Measurements from ENCODE around the gene MAP3K5.

MAP3K5 gene

DNA sequence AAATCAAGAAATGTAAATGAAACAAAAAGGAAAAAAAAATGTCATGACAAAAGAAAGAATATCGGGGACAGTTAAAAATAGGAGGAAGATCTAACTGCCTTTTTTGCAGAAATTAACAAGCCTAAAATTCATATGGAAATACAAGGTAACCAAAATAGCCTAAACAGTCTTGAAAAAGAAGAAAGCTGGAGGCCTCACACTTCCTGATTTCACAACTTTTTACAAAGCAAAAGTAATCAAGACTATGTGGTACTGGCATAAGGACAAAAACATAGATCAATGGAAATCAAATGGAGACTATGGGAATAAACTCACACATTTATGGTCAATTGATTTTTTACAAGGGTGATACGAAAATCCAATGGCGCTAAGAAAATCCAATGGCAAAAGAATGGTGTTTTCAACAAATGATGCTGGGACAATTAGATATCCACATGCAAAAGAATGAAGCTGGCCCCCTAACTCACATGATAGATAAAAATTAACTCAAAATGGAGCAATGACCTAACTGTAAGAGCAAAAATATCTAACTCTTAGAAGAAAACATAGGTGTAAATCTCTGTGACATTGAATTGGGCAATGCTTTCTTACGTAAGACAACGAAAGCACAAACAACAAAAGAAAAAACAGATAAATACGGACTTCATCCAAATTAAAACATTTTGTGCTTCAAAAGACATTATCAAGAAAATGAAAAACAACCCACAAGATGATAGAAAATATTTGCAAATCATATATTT is 24.5 kb downstream of the MAP3K5 start:
- Histone ChIP-seq H3K4me3 (ENCODE audit: insufficient read depth, low read length, poor library complexity, severe bottlenecking) (no peak overlapping the region), H3K9ac (ENCODE audit: low read length) (no peak overlapping the region)

DNA sequence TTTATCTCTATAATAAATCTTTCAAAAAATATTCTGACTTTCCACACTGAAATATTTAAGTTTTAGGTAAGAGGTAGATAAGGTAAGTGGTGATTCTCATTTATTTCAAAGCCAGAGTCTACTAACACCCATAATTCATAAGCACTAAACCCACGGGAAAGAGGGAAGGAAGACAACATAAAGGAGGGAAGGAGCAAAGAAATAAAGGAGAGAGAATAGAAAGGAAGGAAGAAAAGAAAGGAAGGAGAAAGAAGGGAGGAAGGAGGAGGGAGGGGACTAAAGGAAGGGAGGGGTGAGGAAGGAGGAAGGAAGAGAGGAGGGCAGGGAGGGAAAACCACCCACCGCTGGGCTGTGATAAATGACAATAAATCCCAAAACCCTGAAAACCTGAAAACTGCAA is 25.2 kb downstream of the MAP3K5 start:
- H3K27ac ChIP-seq (ENCODE audit: low read depth, low read length), result no peak overlapping the region
- H3K9ac ChIP-seq (ENCODE audit: low read length), result no peak overlapping the region
- no peaks in the 10 kb centered on the region for H3K79me2 ChIP-seq (ENCODE audit: insufficient read depth, low read length)
- H3K9me3 ChIP-seq (ENCODE audit: insufficient read depth, low read length), result no peaks in the 10 kb centered on the region
- no peaks in the 10 kb centered on the region for H3K9me2 ChIP-seq (replicated peaks; ENCODE audit: insufficient read depth, low read length)
- H3K4me3 ChIP-seq (ENCODE audit: insufficient read depth, low read length, poor library complexity, severe bottlenecking), result no peak overlapping the region
- H3F3A ChIP-seq (ENCODE audit: insufficient read depth), result no peaks in the 10 kb centered on the region
- H2AFZ ChIP-seq (ENCODE audit: low read depth, low read length, severe bottlenecking), result no peak overlapping the region
- TF ChIP-seq, protein P1, sequence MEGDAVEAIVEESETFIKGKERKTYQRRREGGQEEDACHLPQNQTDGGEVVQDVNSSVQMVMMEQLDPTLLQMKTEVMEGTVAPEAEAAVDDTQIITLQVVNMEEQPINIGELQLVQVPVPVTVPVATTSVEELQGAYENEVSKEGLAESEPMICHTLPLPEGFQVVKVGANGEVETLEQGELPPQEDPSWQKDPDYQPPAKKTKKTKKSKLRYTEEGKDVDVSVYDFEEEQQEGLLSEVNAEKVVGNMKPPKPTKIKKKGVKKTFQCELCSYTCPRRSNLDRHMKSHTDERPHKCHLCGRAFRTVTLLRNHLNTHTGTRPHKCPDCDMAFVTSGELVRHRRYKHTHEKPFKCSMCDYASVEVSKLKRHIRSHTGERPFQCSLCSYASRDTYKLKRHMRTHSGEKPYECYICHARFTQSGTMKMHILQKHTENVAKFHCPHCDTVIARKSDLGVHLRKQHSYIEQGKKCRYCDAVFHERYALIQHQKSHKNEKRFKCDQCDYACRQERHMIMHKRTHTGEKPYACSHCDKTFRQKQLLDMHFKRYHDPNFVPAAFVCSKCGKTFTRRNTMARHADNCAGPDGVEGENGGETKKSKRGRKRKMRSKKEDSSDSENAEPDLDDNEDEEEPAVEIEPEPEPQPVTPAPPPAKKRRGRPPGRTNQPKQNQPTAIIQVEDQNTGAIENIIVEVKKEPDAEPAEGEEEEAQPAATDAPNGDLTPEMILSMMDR (IDR thresholded peaks at IDR 0.05; ENCODE audit: insufficient read depth, low read length, poor library complexity, severe bottlenecking), result no peak
- no peak for TF ChIP-seq EZH2phosphoT487 (conservative IDR thresholded peaks at IDR 0.05; ENCODE audit: low read length)
- no peak overlapping the region for H3K4me2 ChIP-seq (ENCODE audit: low read depth, low read length, poor library complexity, severe bottlenecking)
- no peaks in the 10 kb centered on the region for H3K36me3 ChIP-seq (ENCODE audit: low read length)
- no peaks in the 10 kb centered on the region for H3K27me3 ChIP-seq (ENCODE audit: low read length)
- no peaks in the 10 kb centered on the region for H4K20me1 ChIP-seq (ENCODE audit: low read depth, low read length)

More for the DNA sequence above, 24.5 kb downstream of the MAP3K5 start:
- Histone ChIP-seq H2AFZ (ENCODE audit: low read depth, low read length, severe bottlenecking) (no peak overlapping the region), H3K27me3 (ENCODE audit: low read length) (no peaks in the 10 kb centered on the region), H3K9me2 (replicated peaks; ENCODE audit: insufficient read depth, low read length) (no peaks in the 10 kb centered on the region), H3K27ac (ENCODE audit: low read depth, low read length) (no peak overlapping the region), H3K36me3 (ENCODE audit: low read length) (no peaks in the 10 kb centered on the region), H3K9me3 (ENCODE audit: insufficient read depth, low read length) (no peaks in the 10 kb centered on the region), H4K20me1 (ENCODE audit: low read depth, low read length) (no peaks in the 10 kb centered on the region), H3K79me2 (ENCODE audit: insufficient read depth, low read length) (no peaks in the 10 kb centered on the region), H3F3A (ENCODE audit: insufficient read depth) (no peaks in the 10 kb centered on the region), H3K4me2 (ENCODE audit: low read depth, low read length, poor library complexity, severe bottlenecking) (no peak overlapping the region)
- TF ChIP-seq, protein P1 (IDR thresholded peaks at IDR 0.05; ENCODE audit: insufficient read depth, low read length, poor library complexity, severe bottlenecking), result no peak
- TF ChIP-seq EZH2phosphoT487 (conservative IDR thresholded peaks at IDR 0.05; ENCODE audit: low read length), result no peak

DNA sequence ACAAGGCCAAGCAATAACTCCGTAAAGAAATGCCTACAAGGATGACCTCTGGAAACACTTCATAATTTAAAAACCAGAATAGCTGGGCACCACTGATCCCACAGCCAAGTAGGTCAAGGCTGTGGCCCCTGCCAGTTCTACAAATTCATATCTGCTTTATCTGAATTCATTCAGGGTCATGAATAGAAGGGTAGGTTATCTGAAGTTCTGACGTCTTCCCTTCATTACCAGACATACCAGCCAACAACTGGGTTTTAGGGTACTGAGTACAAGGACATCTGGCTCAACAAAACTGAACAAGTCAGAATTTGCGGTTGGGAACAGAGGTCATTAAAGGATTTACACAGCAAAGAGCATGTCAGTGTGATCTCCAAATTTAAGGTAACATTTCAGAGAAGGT is 26.0 kb downstream of the MAP3K5 start:
- Histone ChIP-seq H3K36me3 (ENCODE audit: low read length) (no peaks in the 10 kb centered on the region), H3K4me2 (ENCODE audit: low read depth, low read length, poor library complexity, severe bottlenecking) (no peak overlapping the region), H4K20me1 (ENCODE audit: low read depth, low read length) (no peaks in the 10 kb centered on the region), H3F3A (ENCODE audit: insufficient read depth) (no peaks in the 10 kb centered on the region), H3K27ac (ENCODE audit: low read depth, low read length) (no peak overlapping the region), H2AFZ (ENCODE audit: low read depth, low read length, severe bottlenecking) (no peak overlapping the region), H3K9me2 (replicated peaks; ENCODE audit: insufficient read depth, low read length) (no peaks in the 10 kb centered on the region), H3K4me3 (ENCODE audit: insufficient read depth, low read length, poor library complexity, severe bottlenecking) (no peak overlapping the region), H3K9ac (ENCODE audit: low read length) (no peak overlapping the region), H3K9me3 (ENCODE audit: insufficient read depth, low read length) (no peaks in the 10 kb centered on the region), H3K79me2 (ENCODE audit: insufficient read depth, low read length) (no peaks in the 10 kb centered on the region), H3K27me3 (ENCODE audit: low read length) (no peaks in the 10 kb centered on the region)
- TF ChIP-seq, protein P1 (IDR thresholded peaks at IDR 0.05; ENCODE audit: insufficient read depth, low read length, poor library complexity, severe bottlenecking), result no peak
- TF ChIP-seq EZH2phosphoT487 (conservative IDR thresholded peaks at IDR 0.05; ENCODE audit: low read length), result no peak
